Measurements from ENCODE around the gene C9orf43.
A peak's percentile ranks its signal among the peaks of the same experiment; 100 is the strongest.
"Not testable (repeated sequence)": the region's sequence is repeated elsewhere in the genome, so short reads cannot be mapped to it uniquely, and the experiment has no call there.

The C9orf43 gene

DNA sequence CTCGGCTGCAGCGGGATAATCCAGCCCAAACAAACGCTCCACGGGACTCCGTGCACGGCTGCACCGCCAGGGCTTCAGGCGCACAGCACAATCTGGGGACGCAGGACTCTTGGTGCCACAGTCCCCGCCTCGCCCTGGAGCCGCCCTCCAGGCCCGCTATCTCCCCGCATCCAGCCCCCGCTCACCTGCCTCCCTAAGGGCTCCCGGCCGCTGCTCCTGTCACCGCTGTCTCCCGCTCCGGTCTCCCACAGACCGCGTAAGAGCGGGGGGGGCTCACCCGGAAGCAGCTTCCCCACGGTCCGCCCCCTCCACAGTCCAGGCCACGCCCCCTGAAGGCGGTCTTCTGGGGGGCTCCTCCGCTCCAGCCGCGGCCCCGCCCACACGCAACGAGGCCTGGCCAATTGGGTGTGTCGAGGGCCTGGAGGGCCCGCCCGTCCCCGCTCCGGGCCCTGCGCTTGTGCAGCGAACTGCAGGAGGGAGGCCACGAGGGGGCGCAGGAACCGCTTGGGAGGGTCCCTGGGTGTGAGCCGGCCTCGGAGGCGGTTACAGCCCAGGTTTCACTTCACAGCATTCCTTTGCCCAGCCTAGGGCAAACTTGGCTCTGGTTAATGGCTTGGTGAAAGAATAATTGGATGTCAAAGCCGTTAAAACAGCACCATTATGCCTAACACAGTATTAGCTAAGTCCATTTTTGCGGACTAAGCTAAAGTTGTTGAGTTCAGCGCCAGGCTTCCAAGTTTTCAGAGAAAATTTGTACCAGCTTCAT lies 9.3 kb upstream of the C9orf43 start, which contains the start of gene ALAD:
TSS of gene ALAD (minus strand) at position 258 of the 766 bp plus-strand sequence. CDS start 7,725 bp downstream, outside the sequence.
- peaks cover 4% of the 10 kb centered on the region for H3K4me1 ChIP-seq (ENCODE audit: control insufficient read depth, low read depth, low read length)
- H3K27me3 ChIP-seq (ENCODE audit: control insufficient read depth, insufficient read depth, low read length), result no peaks in the 10 kb centered on the region
- H3K27ac ChIP-seq (ENCODE audit: low read length), result no peak within 1 kb of the TSS
- no peaks in the 10 kb centered on the region for H3K36me3 ChIP-seq (ENCODE audit: control insufficient read depth, low read depth, low read length)
- H3K9ac ChIP-seq (ENCODE audit: low read length), result peak within 1 kb of the TSS; percentile 32
- H3K9me3 ChIP-seq (ENCODE audit: control insufficient read depth, low read depth, low read length), result no peaks in the 10 kb centered on the region
- H3K4me3 ChIP-seq (ENCODE audit: low read length), result peak within 1 kb of the TSS; percentile 87

DNA sequence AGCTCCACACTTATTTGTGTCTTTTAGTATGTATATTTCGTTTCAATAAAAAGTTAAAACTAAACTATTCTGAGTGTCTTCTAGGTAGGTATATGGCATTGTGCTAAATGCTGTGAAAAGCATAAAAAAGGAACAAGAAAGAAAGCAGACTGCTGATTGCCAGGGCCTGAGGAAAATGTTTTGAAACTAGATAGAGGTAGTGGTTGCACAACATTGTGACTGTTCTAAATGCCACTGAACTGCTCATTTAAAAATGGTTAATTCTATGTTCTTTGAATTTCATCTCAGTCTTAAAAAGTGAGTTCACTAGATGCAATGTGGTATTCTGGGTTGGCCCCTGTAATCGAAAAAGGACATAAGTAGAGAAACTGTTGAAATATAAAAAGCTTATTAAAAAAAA lies 6.9 kb upstream of the C9orf43 start:
- Histone ChIP-seq H3K9me3 (ENCODE audit: control insufficient read depth, low read depth, low read length) (no peaks in the 10 kb centered on the region), H3K4me3 (ENCODE audit: low read length) (no peak overlapping the region), H3K4me1 (ENCODE audit: control insufficient read depth, low read depth, low read length) (peaks cover 4% of the 10 kb centered on the region), H3K27me3 (ENCODE audit: control insufficient read depth, insufficient read depth, low read length) (no peaks in the 10 kb centered on the region), H3K36me3 (ENCODE audit: control insufficient read depth, low read depth, low read length) (peaks cover 17% of the 10 kb centered on the region), H3K27ac (ENCODE audit: low read length) (no peak overlapping the region), H3K9ac (ENCODE audit: low read length) (no peak overlapping the region)

DNA sequence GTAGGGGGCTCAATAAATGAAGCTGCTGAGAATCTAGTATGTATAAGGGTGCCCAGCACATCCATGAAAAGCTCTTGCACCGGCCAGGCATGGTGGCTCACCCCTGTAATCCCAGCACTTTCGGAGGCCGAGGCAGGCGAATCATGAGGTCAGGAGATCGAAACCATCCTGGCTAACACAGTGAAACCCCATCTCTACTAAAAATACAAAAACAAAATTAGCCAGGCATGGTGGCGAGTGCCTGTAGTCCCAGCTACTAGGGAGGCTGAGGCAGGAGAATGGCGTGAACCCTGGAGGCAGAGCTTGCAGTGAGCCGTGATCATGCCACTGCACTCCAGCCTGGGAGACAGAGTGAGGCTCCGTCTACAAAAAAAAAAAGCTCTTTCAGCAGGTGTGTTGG lies 4.2 kb upstream of the C9orf43 start:
- H3K36me3 ChIP-seq (ENCODE audit: control insufficient read depth, low read depth, low read length), result peaks cover 24% of the 10 kb centered on the region
- H3K4me3 ChIP-seq (ENCODE audit: low read length); H3K9me3 ChIP-seq (ENCODE audit: control insufficient read depth, low read depth, low read length); H3K27ac ChIP-seq (ENCODE audit: low read length); H3K4me1 ChIP-seq (ENCODE audit: control insufficient read depth, low read depth, low read length); H3K9ac ChIP-seq (ENCODE audit: low read length); H3K27me3 ChIP-seq (ENCODE audit: control insufficient read depth, insufficient read depth, low read length): not testable (repeated sequence)

DNA sequence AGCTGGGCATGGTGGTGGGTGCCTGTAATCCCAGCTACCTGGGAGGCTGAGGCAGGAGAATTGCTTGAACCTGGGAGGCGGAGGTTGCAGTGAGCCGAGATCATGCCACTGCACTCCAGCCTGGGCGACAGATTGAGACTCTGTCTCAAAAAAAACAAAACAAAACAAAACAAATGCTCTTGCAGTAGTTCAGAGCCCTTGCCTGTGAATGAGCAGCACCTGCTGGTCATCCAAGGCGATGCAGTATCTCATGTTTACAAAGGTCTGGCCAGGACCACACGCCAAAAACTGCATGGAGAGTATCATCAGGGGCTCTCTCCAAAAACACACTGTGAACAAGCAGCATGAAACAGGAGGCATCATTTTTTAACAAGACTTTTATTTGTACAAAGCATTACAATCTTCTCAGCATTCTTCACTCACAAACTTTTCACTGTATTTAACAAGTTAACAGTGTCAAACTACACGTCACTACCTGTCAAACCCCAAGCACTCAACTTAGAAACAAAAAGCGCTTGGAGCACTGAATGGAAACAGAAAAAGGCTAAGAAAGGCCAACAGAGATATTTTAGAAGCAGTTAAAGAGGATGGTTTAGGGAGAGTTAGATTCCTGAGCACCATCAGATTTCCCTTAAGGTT lies 3.6 kb upstream of the C9orf43 start:
- not testable (repeated sequence) for H3K9me3 ChIP-seq (ENCODE audit: control insufficient read depth, low read depth, low read length); H3K4me1 ChIP-seq (ENCODE audit: control insufficient read depth, low read depth, low read length); H3K27me3 ChIP-seq (ENCODE audit: control insufficient read depth, insufficient read depth, low read length); H3K9ac ChIP-seq (ENCODE audit: low read length); H3K4me3 ChIP-seq (ENCODE audit: low read length); H3K27ac ChIP-seq (ENCODE audit: low read length)
- H3K36me3 ChIP-seq (ENCODE audit: control insufficient read depth, low read depth, low read length), result peaks cover 24% of the 10 kb centered on the region

GRCh38 chr9:113409481-113409880 lies 1.1 kb upstream of the C9orf43 start:
- peak overlapping the region; percentile 94 for H3K4me3 ChIP-seq (ENCODE audit: low read length)
- peak overlapping the region; percentile 72 for H3K27ac ChIP-seq (ENCODE audit: low read length)
- H3K27me3 ChIP-seq (ENCODE audit: control insufficient read depth, insufficient read depth, low read length), result no peaks in the 10 kb centered on the region
- H3K36me3 ChIP-seq (ENCODE audit: control insufficient read depth, low read depth, low read length), result peaks cover 24% of the 10 kb centered on the region
- peaks cover 4% of the 10 kb centered on the region for H3K4me1 ChIP-seq (ENCODE audit: control insufficient read depth, low read depth, low read length)
- H3K9ac ChIP-seq (ENCODE audit: low read length), result peak overlapping the region; percentile 98
- H3K9me3 ChIP-seq (ENCODE audit: control insufficient read depth, low read depth, low read length), result no peaks in the 10 kb centered on the region

- Histone ChIP-seq H3K4me1 (ENCODE audit: control insufficient read depth, low read depth, low read length) (peaks cover 4% of the 10 kb centered on the region), H3K36me3 (ENCODE audit: control insufficient read depth, low read depth, low read length) (peaks cover 24% of the 10 kb centered on the region), H3K9ac (ENCODE audit: low read length) (peak overlapping the region; percentile 98), H3K9me3 (ENCODE audit: control insufficient read depth, low read depth, low read length) (no peaks in the 10 kb centered on the region), H3K27ac (ENCODE audit: low read length) (peak overlapping the region; percentile 72), H3K4me3 (ENCODE audit: low read length) (peak overlapping the region; percentile 94), H3K27me3 (ENCODE audit: control insufficient read depth, insufficient read depth, low read length) (no peaks in the 10 kb centered on the region)
Observed at GRCh38 chr9:113409883-113410206, 702 bp upstream of the C9orf43 start.

GRCh38 chr9:113416149-113416721 lies 5.7 kb downstream of the C9orf43 start:
- no peaks in the 10 kb centered on the region for H3K36me3 ChIP-seq (ENCODE audit: control insufficient read depth, low read depth, low read length)
- H3K27me3 ChIP-seq (ENCODE audit: control insufficient read depth, insufficient read depth, low read length), result no peaks in the 10 kb centered on the region
- H3K4me3 ChIP-seq (ENCODE audit: low read length), result no peak overlapping the region
- H3K9me3 ChIP-seq (ENCODE audit: control insufficient read depth, low read depth, low read length), result no peaks in the 10 kb centered on the region
- H3K4me1 ChIP-seq (ENCODE audit: control insufficient read depth, low read depth, low read length), result no peaks in the 10 kb centered on the region
- H3K9ac ChIP-seq (ENCODE audit: low read length), result no peak overlapping the region
- no peak overlapping the region for H3K27ac ChIP-seq (ENCODE audit: low read length)

DNA sequence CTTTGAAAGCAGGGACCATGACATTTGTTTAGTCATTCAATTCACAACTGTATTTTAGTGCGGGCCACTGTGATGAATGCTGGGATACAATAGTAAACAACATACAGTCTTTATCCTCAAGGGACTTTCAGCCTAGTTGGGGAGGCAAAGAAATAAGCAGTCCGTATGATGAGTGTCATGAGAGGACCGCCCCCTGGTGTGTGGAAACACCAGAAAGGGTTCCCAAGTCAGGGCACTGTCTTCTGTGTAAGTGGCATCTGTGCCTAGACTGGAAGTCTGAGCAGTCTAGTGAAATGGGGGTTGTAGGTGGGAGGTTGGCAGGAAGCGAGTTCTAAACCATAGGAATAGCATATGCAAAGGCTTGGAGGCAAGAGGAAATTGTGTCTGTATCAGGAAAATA lies 6.8 kb downstream of the C9orf43 start:
- no peaks in the 10 kb centered on the region for H3K4me1 ChIP-seq (ENCODE audit: control insufficient read depth, low read depth, low read length)
- no peak overlapping the region for H3K27ac ChIP-seq (ENCODE audit: low read length)
- H3K9me3 ChIP-seq (ENCODE audit: control insufficient read depth, low read depth, low read length), result no peaks in the 10 kb centered on the region
- H3K27me3 ChIP-seq (ENCODE audit: control insufficient read depth, insufficient read depth, low read length), result no peaks in the 10 kb centered on the region
- H3K9ac ChIP-seq (ENCODE audit: low read length), result no peak overlapping the region
- H3K4me3 ChIP-seq (ENCODE audit: low read length), result no peak overlapping the region
- no peaks in the 10 kb centered on the region for H3K36me3 ChIP-seq (ENCODE audit: control insufficient read depth, low read depth, low read length)

DNA sequence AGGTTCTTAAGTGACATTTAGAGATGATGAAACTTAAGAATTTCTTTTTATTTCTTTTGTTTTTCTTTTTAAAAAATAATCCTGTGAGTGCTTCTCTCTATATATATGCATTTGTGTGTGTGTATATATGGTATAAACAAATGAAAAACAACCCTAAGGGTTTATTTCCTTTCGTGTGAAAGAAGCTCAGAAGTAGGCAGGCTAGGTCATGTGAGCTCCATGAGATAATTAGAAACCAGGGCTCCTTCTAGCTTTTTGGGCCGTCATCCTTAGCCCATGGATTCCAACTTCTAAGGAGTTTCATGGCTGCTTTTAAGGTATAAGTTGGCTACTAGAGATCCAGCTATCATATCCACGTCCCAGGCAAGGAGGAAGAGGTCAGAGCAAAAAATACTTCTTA lies 11.2 kb downstream of the C9orf43 start:
- H3K4me3 ChIP-seq (ENCODE audit: low read length), result no peak overlapping the region
- H3K4me1 ChIP-seq (ENCODE audit: control insufficient read depth, low read depth, low read length), result peaks cover 5% of the 10 kb centered on the region
- H3K9ac ChIP-seq (ENCODE audit: low read length), result no peak overlapping the region
- H3K27me3 ChIP-seq (ENCODE audit: control insufficient read depth, insufficient read depth, low read length), result no peaks in the 10 kb centered on the region
- H3K27ac ChIP-seq (ENCODE audit: low read length), result no peak overlapping the region
- no peaks in the 10 kb centered on the region for H3K9me3 ChIP-seq (ENCODE audit: control insufficient read depth, low read depth, low read length)
- H3K36me3 ChIP-seq (ENCODE audit: control insufficient read depth, low read depth, low read length), result no peaks in the 10 kb centered on the region

- H3K36me3 ChIP-seq (ENCODE audit: control insufficient read depth, low read depth, low read length), result no peaks in the 10 kb centered on the region
- H3K27ac ChIP-seq (ENCODE audit: low read length), result no peak overlapping the region
- no peaks in the 10 kb centered on the region for H3K27me3 ChIP-seq (ENCODE audit: control insufficient read depth, insufficient read depth, low read length)
- H3K4me1 ChIP-seq (ENCODE audit: control insufficient read depth, low read depth, low read length), result peaks cover 5% of the 10 kb centered on the region
- H3K9me3 ChIP-seq (ENCODE audit: control insufficient read depth, low read depth, low read length), result no peaks in the 10 kb centered on the region
- H3K4me3 ChIP-seq (ENCODE audit: low read length), result no peak overlapping the region
- H3K9ac ChIP-seq (ENCODE audit: low read length), result no peak overlapping the region
Observed at GRCh38 chr9:113425072-113425471, 14.5 kb downstream of the C9orf43 start.

- Histone ChIP-seq H3K9ac (ENCODE audit: low read length) (no peak overlapping the region), H3K36me3 (ENCODE audit: control insufficient read depth, low read depth, low read length) (no peaks in the 10 kb centered on the region), H3K4me3 (ENCODE audit: low read length) (no peak overlapping the region), H3K27ac (ENCODE audit: low read length) (no peak overlapping the region), H3K9me3 (ENCODE audit: control insufficient read depth, low read depth, low read length) (no peaks in the 10 kb centered on the region), H3K27me3 (ENCODE audit: control insufficient read depth, insufficient read depth, low read length) (no peaks in the 10 kb centered on the region), H3K4me1 (ENCODE audit: control insufficient read depth, low read depth, low read length) (peaks cover 5% of the 10 kb centered on the region)
Observed at GRCh38 chr9:113426701-113427100, 16.2 kb downstream of the C9orf43 start.

DNA sequence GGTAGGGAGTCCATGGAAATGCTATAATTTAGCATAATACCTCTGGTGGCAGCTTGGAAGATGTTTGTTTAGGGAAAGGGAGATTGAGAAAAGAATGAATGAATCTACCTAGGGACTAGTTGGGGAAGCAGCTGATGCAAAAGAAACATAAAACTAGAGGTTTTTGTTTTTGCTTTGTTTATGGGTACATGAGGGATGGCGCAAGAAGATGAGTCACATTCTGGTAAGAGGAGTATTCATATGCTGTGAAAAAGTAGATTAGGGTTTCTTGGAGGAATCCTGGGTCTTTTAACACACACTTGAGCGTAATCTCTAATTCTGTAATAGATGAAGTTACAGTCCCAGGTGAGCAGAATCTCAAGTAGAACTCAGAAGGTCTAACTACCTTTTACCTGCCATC lies 17.1 kb downstream of the C9orf43 start:
- no peaks in the 10 kb centered on the region for H3K36me3 ChIP-seq (ENCODE audit: control insufficient read depth, low read depth, low read length)
- H3K27me3 ChIP-seq (ENCODE audit: control insufficient read depth, insufficient read depth, low read length), result no peaks in the 10 kb centered on the region
- H3K9ac ChIP-seq (ENCODE audit: low read length), result no peak overlapping the region
- H3K4me3 ChIP-seq (ENCODE audit: low read length), result no peak overlapping the region
- no peaks in the 10 kb centered on the region for H3K9me3 ChIP-seq (ENCODE audit: control insufficient read depth, low read depth, low read length)
- peaks cover 5% of the 10 kb centered on the region for H3K4me1 ChIP-seq (ENCODE audit: control insufficient read depth, low read depth, low read length)
- no peak overlapping the region for H3K27ac ChIP-seq (ENCODE audit: low read length)

All from iPS-18a (cell line).